ENCODE data around the gene ABCF2.

Gene ABCF2

DNA sequence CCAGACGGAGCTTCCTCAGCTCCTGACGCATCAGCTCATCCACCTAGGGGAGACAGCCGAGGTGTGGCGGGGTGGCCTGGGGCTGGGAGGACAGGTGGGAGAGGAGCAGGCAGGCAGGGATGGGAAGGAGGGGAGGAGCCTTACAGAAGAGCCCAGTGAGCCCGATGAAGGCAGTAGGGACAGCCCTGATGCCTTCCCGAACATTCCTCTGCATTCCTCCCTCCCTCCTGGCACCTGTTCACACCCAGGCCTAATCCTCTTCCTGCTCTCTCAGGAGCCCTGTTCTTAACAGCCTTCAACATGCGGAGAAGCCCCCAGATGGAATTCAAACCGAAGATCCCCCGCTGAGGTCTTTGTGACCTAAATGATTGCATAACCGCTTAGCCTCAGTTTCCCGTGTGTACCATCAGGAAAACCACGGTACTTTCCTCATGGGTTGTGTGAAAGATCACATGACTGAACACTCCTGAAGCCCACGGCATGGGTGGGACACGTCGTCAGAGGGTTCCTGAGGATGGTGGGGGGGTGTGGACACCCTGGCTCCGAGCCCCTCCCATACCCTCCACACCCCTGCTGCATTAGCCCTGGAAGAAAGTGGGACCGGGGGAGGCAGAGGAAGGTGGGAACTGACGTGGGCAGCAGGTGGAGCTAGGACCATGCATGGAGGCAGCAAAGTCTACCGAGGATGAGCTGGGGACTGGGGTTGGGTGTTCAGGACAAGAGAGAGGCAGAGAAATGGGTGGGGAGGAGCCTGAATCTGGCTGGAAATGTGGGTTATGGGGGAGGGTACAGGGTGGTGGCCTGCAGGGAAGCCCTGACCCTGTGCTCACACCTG is 31.2 kb downstream of the ABCF2 start:
- no peak for DNase-seq

- DNase-seq = no peak
Measured at GRCh38 chr7:151194188-151194587, 32.8 kb downstream of the ABCF2 start.

DNA sequence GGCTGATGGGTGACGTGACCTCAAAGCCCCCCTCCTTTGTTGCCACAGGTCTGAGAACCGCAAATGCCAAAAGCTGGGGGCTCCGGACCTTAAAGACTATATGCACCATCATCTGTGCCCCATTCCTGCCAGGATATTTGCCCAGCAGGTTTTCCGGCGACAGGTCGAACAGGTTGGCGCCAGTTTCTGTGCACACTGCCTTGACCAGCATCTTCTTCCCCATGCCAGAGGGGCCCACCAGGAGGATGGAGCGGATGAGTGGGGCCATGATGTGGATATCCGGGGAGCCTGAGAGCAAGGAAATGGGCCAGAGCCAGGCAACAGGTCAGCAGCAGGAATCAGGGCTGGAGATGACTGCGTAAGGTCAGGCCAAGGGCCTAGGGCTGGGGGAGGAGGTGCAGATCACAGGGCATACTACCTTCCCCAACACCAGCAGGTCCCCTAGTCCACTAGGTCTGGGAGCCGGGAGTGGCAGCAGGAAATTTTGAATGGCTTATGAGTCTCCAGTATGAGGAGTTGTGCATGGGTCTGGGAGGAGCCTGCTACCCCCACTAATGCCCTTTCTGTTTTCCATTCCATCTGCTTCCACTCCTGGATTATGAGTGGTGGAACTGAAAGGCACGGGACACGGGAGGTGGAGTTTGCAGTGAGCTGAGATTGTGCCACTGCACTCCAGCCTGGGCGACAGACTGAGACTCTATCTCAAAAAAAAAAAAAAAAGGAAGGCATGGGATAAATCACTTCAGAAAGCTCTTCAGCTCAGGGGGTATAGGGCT is 33.6 kb downstream of the ABCF2 start:
- DNase-seq = no peak

GRCh38 chr7:151192002-151192539 is 34.9 kb downstream of the ABCF2 start:
- no peak for DNase-seq

- no peak for DNase-seq
Measured at GRCh38 chr7:151191544-151191943, 35.5 kb downstream of the ABCF2 start.

- DNase-seq = no peak
Measured at GRCh38 chr7:151189038-151189437, 38.0 kb downstream of the ABCF2 start.

DNA sequence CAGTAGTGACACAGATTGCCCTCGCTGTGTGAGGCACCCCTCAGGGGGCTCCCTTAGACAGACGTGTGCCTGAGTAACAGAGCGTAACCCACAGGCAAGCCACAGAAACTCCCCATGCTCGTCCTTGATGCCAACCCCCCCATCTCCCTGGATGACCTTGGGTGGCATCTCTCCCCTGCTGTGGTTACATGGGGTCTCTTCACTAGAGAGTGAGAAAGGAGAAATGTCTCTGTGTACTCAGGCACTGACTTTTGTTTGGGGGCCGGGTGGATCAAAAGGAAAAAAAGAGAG is 38.8 kb downstream of the ABCF2 start:
- DNase-seq = no peak

DNA sequence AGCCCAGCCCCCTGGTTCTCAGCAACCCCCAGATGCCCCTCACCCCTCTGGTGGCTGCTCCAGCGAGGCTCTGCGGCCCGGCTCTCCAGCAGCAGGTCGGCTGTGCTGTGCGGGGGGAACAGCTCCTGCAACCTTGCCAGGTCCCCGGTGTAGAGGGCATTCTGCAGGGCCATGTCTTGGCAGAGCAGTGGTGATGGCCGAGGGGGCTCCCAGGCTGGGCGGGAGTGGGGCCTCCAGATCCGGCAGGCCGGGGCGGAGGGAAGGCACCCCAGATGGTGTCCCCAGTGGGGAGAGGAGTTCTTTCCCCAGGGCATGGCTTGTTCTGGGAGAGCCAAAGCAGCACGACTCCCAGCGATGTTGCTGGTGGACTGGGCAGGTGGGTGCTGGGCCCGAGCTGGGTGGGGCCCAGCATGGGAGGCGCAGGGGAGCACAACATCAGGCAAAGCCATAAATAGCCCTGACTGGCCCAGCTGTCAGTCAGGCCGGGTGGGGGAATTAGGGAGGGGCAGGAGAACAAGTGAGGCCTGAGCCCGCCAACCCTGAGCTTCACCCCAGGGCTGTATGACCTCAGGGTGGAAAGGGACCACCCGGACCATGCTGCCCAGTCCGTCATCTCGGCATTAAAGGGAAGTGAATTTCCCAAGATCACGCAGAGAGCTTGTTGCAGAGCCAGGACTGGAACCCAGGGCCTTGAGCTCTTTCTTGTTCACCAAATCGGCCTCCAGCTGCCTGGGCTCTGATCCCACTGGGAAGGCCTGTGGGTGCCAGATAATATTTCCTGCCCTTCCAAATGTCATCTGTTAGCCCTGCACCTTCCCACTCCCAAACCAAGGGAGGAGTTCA is 39.4 kb downstream of the ABCF2 start:
- DNase-seq = no peak

DNA sequence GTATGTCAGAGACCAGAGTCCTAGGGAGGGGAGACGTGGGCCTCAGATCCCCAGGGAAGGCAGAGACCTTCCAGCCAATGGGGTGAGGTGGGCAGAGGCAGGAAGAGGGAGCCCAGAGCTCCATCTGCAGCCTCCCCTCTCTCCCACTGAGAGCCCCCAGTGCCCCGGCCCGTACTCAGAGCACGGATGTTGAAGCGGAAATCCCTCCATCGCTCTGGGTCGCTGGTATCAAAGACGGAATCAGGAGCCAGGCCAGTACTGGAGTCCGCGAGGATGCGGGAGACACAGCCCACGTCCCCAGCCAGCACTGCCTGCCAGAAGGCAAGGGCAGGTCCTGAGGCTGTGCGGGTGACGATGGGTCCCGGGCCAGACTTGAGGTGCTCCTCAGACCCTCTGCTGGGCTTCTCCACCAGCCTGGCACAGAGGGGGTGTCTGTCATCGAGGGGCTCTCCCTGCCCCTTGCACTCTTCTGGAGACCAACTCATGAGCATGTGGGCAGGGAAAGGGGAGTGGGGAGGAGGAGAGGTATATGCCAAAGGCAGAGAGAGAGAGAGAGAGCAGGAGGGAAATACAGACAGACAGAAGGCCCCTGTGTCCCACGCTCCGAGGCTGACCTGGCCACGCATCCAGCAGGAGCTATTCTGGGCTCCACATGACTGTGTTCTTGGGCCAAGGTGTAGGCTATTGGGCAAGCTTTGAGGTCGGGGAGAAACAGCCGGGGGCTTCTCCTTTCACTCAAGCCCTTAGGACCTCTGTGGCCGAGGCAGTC is 40.2 kb downstream of the ABCF2 start, which contains the start of gene ASB10:
TSS of gene ASB10 (minus strand) at position 611 of the 769 bp plus-strand sequence. CDS start at position 491, 120 bp downstream.
- no peak for DNase-seq

- no peak for DNase-seq
Measured at GRCh38 chr7:151185762-151186639, 41.0 kb downstream of the ABCF2 start.

- peak in 2 of 56 donors; percentile 20 to 22 for DNase-seq
Measured at GRCh38 chr7:151181011-151181431, 46.0 kb downstream of the ABCF2 start.

DNA sequence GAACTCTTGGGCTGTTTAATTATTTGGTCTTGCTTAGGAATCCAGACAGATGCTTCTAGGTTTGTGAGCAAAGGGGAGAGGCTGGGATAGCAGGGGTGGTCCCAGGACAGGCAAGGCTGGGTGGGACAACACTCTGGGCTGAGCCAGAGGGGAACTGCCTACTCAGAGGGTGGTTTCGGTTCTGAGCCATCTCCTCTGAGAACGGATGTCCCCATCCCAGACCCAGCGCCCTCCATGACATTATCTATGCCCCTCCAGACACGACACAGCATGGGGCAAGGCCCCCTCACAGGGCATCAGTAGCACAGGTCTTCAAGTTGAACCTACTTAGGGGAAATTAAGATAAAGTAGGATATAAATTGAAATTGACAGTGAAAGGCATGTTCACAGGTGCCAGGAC is 47.1 kb downstream of the ABCF2 start:
- DNase-seq = no peak

GRCh38 chr7:151179287-151179860 is 47.6 kb downstream of the ABCF2 start:
- DNase-seq = no peak

- no peak for DNase-seq
Measured at GRCh38 chr7:151178831-151179230, 48.2 kb downstream of the ABCF2 start.

GRCh38 chr7:151178236-151178635 is 48.8 kb downstream of the ABCF2 start:
- no peak for DNase-seq

GRCh38 chr7:151177310-151177709 is 49.7 kb downstream of the ABCF2 start:
- DNase-seq = no peak

DNA sequence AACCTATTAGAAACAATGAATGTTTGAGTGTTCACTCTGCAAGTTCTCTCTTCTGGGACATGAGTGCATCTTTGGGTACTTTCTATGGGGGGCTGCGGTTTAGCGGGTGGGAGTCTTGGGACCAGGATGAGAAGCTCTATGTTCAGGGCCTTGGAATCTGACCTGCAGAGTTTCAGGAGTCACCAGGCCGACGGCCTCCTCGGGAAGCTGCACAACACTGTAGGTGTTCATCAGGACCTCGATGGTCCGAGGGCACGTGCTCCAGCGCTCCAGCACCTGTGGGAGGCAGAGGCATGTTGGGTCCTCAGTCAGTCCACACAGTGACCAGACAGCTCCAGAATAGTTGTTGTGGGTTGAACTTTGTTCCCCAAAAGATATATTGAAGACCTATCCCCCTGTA is 50.6 kb downstream of the ABCF2 start:
- no peak for DNase-seq

GRCh38 chr7:151175793-151176311 is 51.2 kb downstream of the ABCF2 start:
- no peak for DNase-seq

Data from nucleus accumbens (tissue), 56 donors.